ENCODE results near the gene INF2.

The INF2 gene

GRCh38 chr14:104694991-104695659, 5.7 kb downstream of the INF2 start:
- TF ChIP-seq ZNF274 (IDR thresholded peaks at IDR 0.05; ENCODE audit: low read depth, low read length), result no peak
- H3K4me3 ChIP-seq (ENCODE audit: low read length), result no peak overlapping the region

GRCh38 chr14:104695660-104696000, 6.2 kb downstream of the INF2 start:
- no peak for TF ChIP-seq ZNF274 (IDR thresholded peaks at IDR 0.05; ENCODE audit: low read depth, low read length)
- H3K4me3 ChIP-seq (ENCODE audit: low read length), result no peak overlapping the region

- TF ChIP-seq ZNF274 (IDR thresholded peaks at IDR 0.05; ENCODE audit: low read depth, low read length), result no peak
- no peak overlapping the region for H3K4me3 ChIP-seq (ENCODE audit: low read length)
Observed at GRCh38 chr14:104696671-104697316, 7.4 kb downstream of the INF2 start.

- TF ChIP-seq ZNF274 (IDR thresholded peaks at IDR 0.05; ENCODE audit: low read depth, low read length), result no peak
- H3K4me3 ChIP-seq (ENCODE audit: low read length), result no peak overlapping the region
Observed at GRCh38 chr14:104697317-104697703, 7.9 kb downstream of the INF2 start.

GRCh38 chr14:104697892-104698583, 8.6 kb downstream of the INF2 start:
- H3K4me3 ChIP-seq (ENCODE audit: low read length), result no peak overlapping the region
- TF ChIP-seq ZNF274 (IDR thresholded peaks at IDR 0.05; ENCODE audit: low read depth, low read length), result no peak

GRCh38 chr14:104698688-104699425, 9.4 kb downstream of the INF2 start:
- no peak for TF ChIP-seq ZNF274 (IDR thresholded peaks at IDR 0.05; ENCODE audit: low read depth, low read length)

GRCh38 chr14:104699426-104699748, 10.0 kb downstream of the INF2 start:
- H3K4me3 ChIP-seq (ENCODE audit: low read length), result no peak overlapping the region
- TF ChIP-seq ZNF274 (IDR thresholded peaks at IDR 0.05; ENCODE audit: low read depth, low read length), result no peak

More at GRCh38 chr14:104698688-104699425, 9.4 kb downstream of the INF2 start:
- H3K4me3 ChIP-seq (ENCODE audit: low read length), result no peak overlapping the region

GRCh38 chr14:104700225-104700651, 10.8 kb downstream of the INF2 start:
- TF ChIP-seq ZNF274 (IDR thresholded peaks at IDR 0.05; ENCODE audit: low read depth, low read length), result no peak
- H3K4me3 ChIP-seq (ENCODE audit: low read length), result no peak overlapping the region

- H3K4me3 ChIP-seq (ENCODE audit: low read length), result no peak overlapping the region
- no peak for TF ChIP-seq ZNF274 (IDR thresholded peaks at IDR 0.05; ENCODE audit: low read depth, low read length)
Observed at GRCh38 chr14:104700747-104701217, 11.4 kb downstream of the INF2 start.

- no peak for TF ChIP-seq ZNF274 (IDR thresholded peaks at IDR 0.05; ENCODE audit: low read depth, low read length)
Observed at GRCh38 chr14:104701383-104702076, 12.1 kb downstream of the INF2 start.

GRCh38 chr14:104702106-104702505, 12.7 kb downstream of the INF2 start:
- no peak overlapping the region for H3K4me3 ChIP-seq (ENCODE audit: low read length)
- TF ChIP-seq ZNF274 (IDR thresholded peaks at IDR 0.05; ENCODE audit: low read depth, low read length), result no peak

More at GRCh38 chr14:104701383-104702076, 12.1 kb downstream of the INF2 start:
- no peak overlapping the region for H3K4me3 ChIP-seq (ENCODE audit: low read length)

- no peak for TF ChIP-seq ZNF274 (IDR thresholded peaks at IDR 0.05; ENCODE audit: low read depth, low read length)
- no peak overlapping the region for H3K4me3 ChIP-seq (ENCODE audit: low read length)
Observed at GRCh38 chr14:104702673-104703072, 13.3 kb downstream of the INF2 start.

- H3K4me3 ChIP-seq (ENCODE audit: low read length), result no peak overlapping the region
- no peak for TF ChIP-seq ZNF274 (IDR thresholded peaks at IDR 0.05; ENCODE audit: low read depth, low read length)
Observed at GRCh38 chr14:104703269-104703668, 13.9 kb downstream of the INF2 start.

- TF ChIP-seq ZNF274 (IDR thresholded peaks at IDR 0.05; ENCODE audit: low read depth, low read length), result no peak
Observed at GRCh38 chr14:104704252-104704651, 14.8 kb downstream of the INF2 start.

More at GRCh38 chr14:104704252-104704651, 14.8 kb downstream of the INF2 start:
- no peak overlapping the region for H3K4me3 ChIP-seq (ENCODE audit: low read length)
